ENCODE measurements around the gene ASPDH.

DNA sequence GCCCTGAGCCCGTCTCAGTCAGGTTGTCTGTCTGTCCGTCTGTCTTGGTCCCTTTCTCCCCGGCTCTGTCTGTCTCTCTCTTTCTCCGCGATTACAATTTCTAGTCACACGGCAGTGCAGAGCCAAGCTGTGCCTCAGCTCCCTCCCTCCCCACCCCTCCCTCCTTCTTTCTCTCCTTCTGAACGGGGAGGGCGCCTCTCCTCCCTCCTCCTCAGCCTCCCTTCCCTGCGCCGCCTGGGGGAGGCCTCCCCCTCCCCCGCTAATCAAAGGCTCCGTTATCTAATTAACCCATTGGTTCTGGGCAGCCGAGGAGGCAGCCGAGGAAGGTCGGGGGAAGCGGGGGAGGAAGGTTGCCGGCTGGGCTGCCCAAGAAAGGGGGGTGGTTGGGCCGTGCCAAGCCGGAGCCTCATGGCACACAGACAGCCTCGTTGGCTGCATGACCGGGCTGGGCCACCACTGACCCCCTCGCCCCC lies 38.0 kb upstream of the ASPDH start:
- TF ChIP-seq, protein P1, sequence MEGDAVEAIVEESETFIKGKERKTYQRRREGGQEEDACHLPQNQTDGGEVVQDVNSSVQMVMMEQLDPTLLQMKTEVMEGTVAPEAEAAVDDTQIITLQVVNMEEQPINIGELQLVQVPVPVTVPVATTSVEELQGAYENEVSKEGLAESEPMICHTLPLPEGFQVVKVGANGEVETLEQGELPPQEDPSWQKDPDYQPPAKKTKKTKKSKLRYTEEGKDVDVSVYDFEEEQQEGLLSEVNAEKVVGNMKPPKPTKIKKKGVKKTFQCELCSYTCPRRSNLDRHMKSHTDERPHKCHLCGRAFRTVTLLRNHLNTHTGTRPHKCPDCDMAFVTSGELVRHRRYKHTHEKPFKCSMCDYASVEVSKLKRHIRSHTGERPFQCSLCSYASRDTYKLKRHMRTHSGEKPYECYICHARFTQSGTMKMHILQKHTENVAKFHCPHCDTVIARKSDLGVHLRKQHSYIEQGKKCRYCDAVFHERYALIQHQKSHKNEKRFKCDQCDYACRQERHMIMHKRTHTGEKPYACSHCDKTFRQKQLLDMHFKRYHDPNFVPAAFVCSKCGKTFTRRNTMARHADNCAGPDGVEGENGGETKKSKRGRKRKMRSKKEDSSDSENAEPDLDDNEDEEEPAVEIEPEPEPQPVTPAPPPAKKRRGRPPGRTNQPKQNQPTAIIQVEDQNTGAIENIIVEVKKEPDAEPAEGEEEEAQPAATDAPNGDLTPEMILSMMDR (IDR thresholded peaks at IDR 0.05) = no peak
- TF ChIP-seq EP300 (IDR thresholded peaks at IDR 0.05) = no peak

All from gastroesophageal sphincter (tissue), 3 donors.